HG02970 (cell line): ENCODE data around the gene IGSF22.

ENCODE experiments used
- ATAC-seq: cut with Tn5 transposase; IDR thresholded peaks from one replicate; pipeline ENCODE4 v1.9.1; 2021; ENCODE audit warnings: mild to moderate bottlenecking, moderate library complexity, moderate number of reproducible peaks; ENCODE audit not compliant: unreplicated experiment, low FRiP score

The IGSF22 gene

GRCh38 chr11:18715476-18715875 lies 10.5 kb downstream of the IGSF22 start:
- no peak for ATAC-seq

- no peak for ATAC-seq
Measured at GRCh38 chr11:18714443-18714780, 11.6 kb downstream of the IGSF22 start.

- ATAC-seq: no peak
Measured at GRCh38 chr11:18713646-18714442, 12.1 kb downstream of the IGSF22 start.

- no peak for ATAC-seq
Measured at GRCh38 chr11:18710545-18710944, 15.4 kb downstream of the IGSF22 start.

GRCh38 chr11:18709414-18709813 lies 16.6 kb downstream of the IGSF22 start:
- no peak for ATAC-seq

- ATAC-seq: no peak
Measured at GRCh38 chr11:18707811-18708340, 18.1 kb downstream of the IGSF22 start.

GRCh38 chr11:18706330-18707243 lies 19.4 kb downstream of the IGSF22 start:
- no peak for ATAC-seq

GRCh38 chr11:18705651-18706281 lies 20.2 kb downstream of the IGSF22 start:
- ATAC-seq: no peak

GRCh38 chr11:18704698-18705097 lies 21.3 kb downstream of the IGSF22 start:
- ATAC-seq: no peak

- ATAC-seq: no peak
Measured at GRCh38 chr11:18704045-18704645, 21.8 kb downstream of the IGSF22 start.

GRCh38 chr11:18703001-18703763 lies 22.8 kb downstream of the IGSF22 start:
- no peak for ATAC-seq

- ATAC-seq: no peak
Measured at GRCh38 chr11:18701614-18702216, 24.3 kb downstream of the IGSF22 start.

GRCh38 chr11:18700872-18701271 lies 25.1 kb downstream of the IGSF22 start:
- ATAC-seq: no peak

- no peak for ATAC-seq
Measured at GRCh38 chr11:18700375-18700774, 25.6 kb downstream of the IGSF22 start.

- ATAC-seq: no peak
Measured at GRCh38 chr11:18699848-18700261, 26.1 kb downstream of the IGSF22 start.

GRCh38 chr11:18699269-18699596 lies 26.8 kb downstream of the IGSF22 start:
- no peak for ATAC-seq

- peak; percentile 83 for ATAC-seq
Measured at GRCh38 chr11:18698341-18699268, 27.4 kb downstream of the IGSF22 start, which contains the start of gene TMEM86A. TMEM86A (plus strand) TSS chr11:18698779; CDS start chr11:18698887, 108 bp downstream.

GRCh38 chr11:18697576-18697975 lies 28.4 kb downstream of the IGSF22 start:
- ATAC-seq: no peak
